CD4-positive, CD25-positive, alpha-beta regulatory T cell (primary cell): ENCODE measurements around the gene OBI1. TPM values are rescaled to one million over a fixed set of nuclear protein-coding genes. Genes with fewer than 3 reads are reported as not detected.

Source experiments
- ATAC-seq, 2 donors: fragments of 150-1000 bp; cut with Tn5 transposase; one replicate each; pipeline ENCODE4 v1.10.0; 2021; ENCODE audit warnings: low read depth in 2 of 2, moderate number of reproducible peaks in 2 of 2, moderate library complexity in 1 of 2
- DNase-seq, 3 donors: peaks; one replicate each; pipeline versions ENCODE4 v3.0.0 to v3.0.0-alpha.2; 2012 to 2022; ENCODE audit warnings: mixed read lengths in 1 of 3
- H3K27ac ChIP-seq: one replicate; pipeline ENCODE4 v1.7.0; 2013; ENCODE audit warnings: mild to moderate bottlenecking, low read length; ENCODE audit not compliant: insufficient read depth, poor library complexity, severe bottlenecking
- H3K27me3 ChIP-seq: one replicate; pipeline ENCODE4 v1.7.0; 2013; ENCODE audit warnings: low read length; ENCODE audit not compliant: control insufficient read depth, insufficient read depth
- H3K36me3 ChIP-seq: one replicate; pipeline ENCODE4 v1.7.0; 2013; ENCODE audit warnings: mild to moderate bottlenecking, low read length, moderate library complexity; ENCODE audit not compliant: control insufficient read depth, insufficient read depth
- H3K4me1 ChIP-seq: 2 replicates; pipeline ENCODE4 v1.7.0; 2013; ENCODE audit warnings: mild to moderate bottlenecking, low read length; ENCODE audit not compliant: insufficient read depth, control insufficient read depth, poor library complexity, severe bottlenecking
- H3K4me3 ChIP-seq: one replicate; pipeline ENCODE4 v1.7.0; 2013; ENCODE audit warnings: low read depth, mild to moderate bottlenecking, low read length, moderate library complexity
- H3K9me3 ChIP-seq, 2 experiments: 1 replicate in 1 of 2; 2 replicates in 1 of 2; pipeline ENCODE4 v1.7.0; 2013; ENCODE audit warnings: low read length in 2 of 2, mild to moderate bottlenecking in 1 of 2, moderate library complexity in 1 of 2; ENCODE audit not compliant: control insufficient read depth in 2 of 2
- H3K27ac Mint-ChIP-seq, 3 donors: one replicate each; pipeline ENCODE4 v1.8.0; 2020 to 2022; ENCODE audit warnings: mild to moderate bottlenecking in 3 of 3, mixed read lengths in 3 of 3, moderate library complexity in 2 of 3
- H3K27me3 Mint-ChIP-seq: one replicate; pipeline ENCODE4 v1.8.0; 2022; ENCODE audit warnings: mild to moderate bottlenecking, mixed read lengths
- H3K36me3 Mint-ChIP-seq: one replicate; pipeline ENCODE4 v1.8.0; 2020; ENCODE audit warnings: mixed read lengths
- H3K4me1 Mint-ChIP-seq, 4 donors: one replicate each; pipeline ENCODE4 v1.8.0; 2020 to 2022; ENCODE audit warnings: mixed read lengths in 4 of 4, mild to moderate bottlenecking in 1 of 4
- H3K4me3 Mint-ChIP-seq, 4 donors: one replicate each; pipeline ENCODE4 v1.8.0; 2020 to 2022; ENCODE audit warnings: mild to moderate bottlenecking in 4 of 4, mixed read lengths in 4 of 4, moderate library complexity in 3 of 4
- H3K9me3 Mint-ChIP-seq, 7 donors: one replicate each; pipeline ENCODE4 v1.8.0; 2020 to 2022; ENCODE audit warnings: mixed read lengths in 7 of 7, mild to moderate bottlenecking in 3 of 7, moderate library complexity in 2 of 7
- polyA plus RNA-seq, 4 donors: library from polyadenylated mRNA; unstranded; fragments of 300-500 nt; fragmentation: Illumina TruSeq; gene quantifications; one replicate each; pipeline ENCODE4 v1.2.3, GENCODE V29; 2021
- total RNA-seq: library from RNA; stranded (reverse); gene quantifications from one replicate; pipeline ENCODE4 v1.2.3, GENCODE V29; 2022

OBI1 gene, protein sequence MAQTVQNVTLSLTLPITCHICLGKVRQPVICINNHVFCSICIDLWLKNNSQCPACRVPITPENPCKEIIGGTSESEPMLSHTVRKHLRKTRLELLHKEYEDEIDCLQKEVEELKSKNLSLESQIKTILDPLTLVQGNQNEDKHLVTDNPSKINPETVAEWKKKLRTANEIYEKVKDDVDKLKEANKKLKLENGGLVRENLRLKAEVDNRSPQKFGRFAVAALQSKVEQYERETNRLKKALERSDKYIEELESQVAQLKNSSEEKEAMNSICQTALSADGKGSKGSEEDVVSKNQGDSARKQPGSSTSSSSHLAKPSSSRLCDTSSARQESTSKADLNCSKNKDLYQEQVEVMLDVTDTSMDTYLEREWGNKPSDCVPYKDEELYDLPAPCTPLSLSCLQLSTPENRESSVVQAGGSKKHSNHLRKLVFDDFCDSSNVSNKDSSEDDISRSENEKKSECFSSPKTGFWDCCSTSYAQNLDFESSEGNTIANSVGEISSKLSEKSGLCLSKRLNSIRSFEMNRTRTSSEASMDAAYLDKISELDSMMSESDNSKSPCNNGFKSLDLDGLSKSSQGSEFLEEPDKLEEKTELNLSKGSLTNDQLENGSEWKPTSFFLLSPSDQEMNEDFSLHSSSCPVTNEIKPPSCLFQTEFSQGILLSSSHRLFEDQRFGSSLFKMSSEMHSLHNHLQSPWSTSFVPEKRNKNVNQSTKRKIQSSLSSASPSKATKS
- total RNA-seq, result 5.4 TPM
- 10 to 100 TPM; 10.5 to 14.3 (median 11.5) TPM for polyA plus RNA-seq

DNA sequence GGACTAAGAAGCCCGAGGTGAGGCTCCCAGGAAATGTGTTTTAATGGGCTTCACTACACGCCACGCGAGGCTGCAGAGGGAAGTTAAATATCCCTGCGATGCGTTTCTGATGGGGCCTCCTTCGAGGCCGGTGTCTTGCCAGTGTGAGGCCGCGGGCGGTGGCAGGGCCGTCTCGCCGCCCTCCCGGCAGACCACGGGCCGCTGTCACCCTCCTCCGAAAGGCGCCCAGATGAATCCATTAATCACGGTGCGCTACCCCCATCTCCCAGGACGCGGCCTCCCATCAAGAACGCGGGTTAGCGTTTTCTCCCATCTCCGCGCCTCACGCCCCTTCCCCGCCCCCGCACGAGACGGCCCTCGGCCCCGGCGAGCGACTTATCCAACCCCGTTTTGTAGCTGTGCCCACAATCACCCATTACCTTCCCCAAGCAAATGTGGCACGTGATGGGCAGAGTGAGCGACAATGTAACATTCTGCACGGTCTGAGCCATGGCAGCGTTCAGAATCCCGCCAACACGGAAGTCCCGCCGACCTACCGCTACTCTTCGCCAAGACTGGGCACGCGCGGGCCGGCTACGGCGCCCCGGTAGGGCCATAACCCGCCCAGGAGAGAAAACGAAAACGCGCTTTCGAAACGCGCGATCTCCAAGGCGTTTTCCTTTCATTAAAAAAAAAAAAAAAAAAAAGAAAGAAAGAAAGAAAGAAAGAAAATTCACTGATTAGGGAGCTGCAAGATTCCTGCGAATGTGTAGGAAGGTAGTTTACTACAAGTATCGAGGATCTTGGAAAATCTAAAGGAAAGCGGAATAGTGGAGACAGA is at the start of gene OBI1:
TSS of gene OBI1 (minus strand) at position 526 of the 820 bp plus-strand sequence. CDS start at position 491, 35 bp downstream.
- H3K36me3 Mint-ChIP-seq, result peaks cover 7% of the 10 kb centered on the region
- DNase-seq (peak; percentile 85 to 93 (median 91)), ATAC-seq (peak; percentile 98)
- peaks cover 27 to 44% (median 34%) of the 10 kb centered on the region in 4 donors for H3K4me1 Mint-ChIP-seq
- H3K4me3 Mint-ChIP-seq, result peak within 1 kb of the TSS; percentile 97 to 99 (median 99)
- Histone ChIP-seq H3K4me1 (peaks cover 25% of the 10 kb centered on the region), H3K36me3 (no peaks in the 10 kb centered on the region), H3K9me3 (no peaks in the 10 kb centered on the region), H3K4me3 (peak within 1 kb of the TSS; percentile 95), H3K27ac (peak within 1 kb of the TSS; percentile 63), H3K27me3 (no peaks in the 10 kb centered on the region)
- no peaks in the 10 kb centered on the region for H3K9me3 Mint-ChIP-seq
- peak within 1 kb of the TSS; percentile 95 to 98 (median 98) for H3K27ac Mint-ChIP-seq
- peaks cover 17% of the 10 kb centered on the region for H3K27me3 Mint-ChIP-seq

DNA sequence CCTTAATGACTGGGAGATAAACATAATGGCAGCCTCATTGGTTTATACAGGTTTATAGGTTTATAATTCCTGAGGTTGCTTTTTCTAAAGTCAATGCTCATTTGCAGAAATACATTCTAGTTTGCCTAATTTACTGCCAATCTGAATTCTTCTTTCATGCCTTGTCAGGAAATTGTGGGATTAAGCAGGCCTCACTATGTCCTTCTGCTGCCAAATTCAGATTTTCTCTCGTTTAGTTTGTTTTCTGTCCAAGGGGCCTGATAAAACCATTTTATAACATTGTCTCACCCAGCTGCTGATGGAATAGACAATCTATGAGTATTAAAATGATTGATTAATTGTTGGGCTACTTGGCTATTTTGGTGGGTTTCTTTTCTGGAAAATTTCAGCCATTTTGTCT is 42.4 kb upstream of the OBI1 start:
- H3K36me3 ChIP-seq, result no peaks in the 10 kb centered on the region
- DNase-seq (no peak), ATAC-seq (no peak)
- Mint-ChIP-seq H3K27ac (no peak overlapping the region), H3K4me3 (no peak overlapping the region), H3K4me1 (no peaks in the 10 kb centered on the region), H3K36me3 (no peaks in the 10 kb centered on the region), H3K27me3 (peaks cover 12% of the 10 kb centered on the region), H3K9me3 (peaks cover 0 to 17% (median 2%) of the 10 kb centered on the region in 7 donors)
- H3K9me3 ChIP-seq, result no peaks in the 10 kb centered on the region
- H3K27me3 ChIP-seq, result peaks cover 1% of the 10 kb centered on the region
- no peaks in the 10 kb centered on the region for H3K4me1 ChIP-seq
- H3K27ac ChIP-seq, result no peak overlapping the region
- no peak overlapping the region for H3K4me3 ChIP-seq

DNA sequence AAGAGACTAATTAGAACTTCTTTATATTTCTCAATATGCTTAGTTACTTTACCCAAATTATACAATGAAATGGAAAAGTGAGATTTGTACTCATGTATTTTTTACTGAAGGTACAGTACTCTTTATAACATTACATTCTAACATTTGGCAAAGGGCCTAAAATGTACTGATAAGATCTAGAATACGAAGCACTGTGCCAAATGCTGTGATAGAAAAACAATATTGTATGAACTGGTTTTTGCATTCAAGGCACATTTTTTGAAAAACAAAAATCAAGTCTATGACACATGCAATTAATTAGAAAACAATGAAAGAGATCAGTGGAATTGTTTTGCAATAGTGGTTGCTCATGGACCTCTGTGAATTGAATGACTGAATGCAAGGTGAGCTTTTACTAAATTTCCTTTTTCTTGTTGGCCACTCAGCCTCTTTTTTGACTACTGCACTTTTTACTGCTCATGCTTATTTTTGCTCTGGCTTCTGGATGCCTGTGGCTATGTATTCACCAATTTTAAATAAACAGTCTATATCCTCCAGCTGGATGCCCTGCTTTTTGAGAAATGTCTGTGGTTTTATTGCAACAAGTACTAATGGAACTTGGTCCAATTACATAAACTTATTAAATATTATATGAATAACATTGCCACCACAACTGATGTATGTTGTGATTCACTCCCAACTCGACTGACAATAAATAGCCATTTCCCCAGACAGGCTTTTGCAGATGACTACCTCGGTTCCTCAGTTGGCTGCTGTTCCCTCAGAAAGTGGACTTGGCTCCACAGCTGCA is 41.4 kb upstream of the OBI1 start:
- H3K27me3 Mint-ChIP-seq, result peaks cover 8% of the 10 kb centered on the region
- DNase-seq (no peak), ATAC-seq (no peak)
- no peak overlapping the region for H3K27ac ChIP-seq
- H3K4me3 ChIP-seq, result no peak overlapping the region
- no peaks in the 10 kb centered on the region for H3K4me1 ChIP-seq
- peaks cover 0 to 13% (median 2%) of the 10 kb centered on the region in 7 donors for H3K9me3 Mint-ChIP-seq
- no peaks in the 10 kb centered on the region for H3K36me3 ChIP-seq
- no peaks in the 10 kb centered on the region for H3K9me3 ChIP-seq
- no peaks in the 10 kb centered on the region for H3K36me3 Mint-ChIP-seq
- H3K4me3 Mint-ChIP-seq, result no peak overlapping the region
- no peaks in the 10 kb centered on the region for H3K4me1 Mint-ChIP-seq
- H3K27me3 ChIP-seq, result peaks cover 1% of the 10 kb centered on the region
- H3K27ac Mint-ChIP-seq, result no peak overlapping the region

DNA sequence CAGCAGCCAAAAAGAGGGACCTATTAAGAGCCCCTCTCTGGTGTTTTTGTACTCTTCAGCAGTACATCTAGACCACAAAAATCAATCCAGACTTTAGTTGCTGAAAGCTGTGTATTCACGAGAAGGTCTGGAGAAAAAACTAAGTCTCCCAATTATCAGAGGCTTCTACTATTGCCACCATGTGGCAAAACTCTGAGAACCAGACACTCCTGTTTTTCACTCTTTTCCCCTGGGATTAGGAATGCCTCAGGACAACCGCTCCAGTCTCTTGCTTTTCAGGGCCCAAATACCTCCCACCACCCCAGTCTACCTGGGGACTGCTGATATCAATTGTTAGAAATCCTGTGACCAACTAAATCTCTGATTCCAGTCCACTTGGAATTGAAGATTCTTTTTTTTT is 30.1 kb upstream of the OBI1 start:
- Histone ChIP-seq H3K4me1 (no peaks in the 10 kb centered on the region), H3K36me3 (no peaks in the 10 kb centered on the region), H3K27me3 (peaks cover 2% of the 10 kb centered on the region), H3K9me3 (no peaks in the 10 kb centered on the region), H3K27ac (no peak overlapping the region), H3K4me3 (no peak overlapping the region)
- H3K36me3 Mint-ChIP-seq, result no peaks in the 10 kb centered on the region
- DNase-seq (no peak), ATAC-seq (no peak)
- peaks cover 0 to 2% (median 0%) of the 10 kb centered on the region in 7 donors for H3K9me3 Mint-ChIP-seq
- no peaks in the 10 kb centered on the region for H3K4me1 Mint-ChIP-seq
- H3K27ac Mint-ChIP-seq, result no peak overlapping the region
- H3K27me3 Mint-ChIP-seq, result peaks cover 5% of the 10 kb centered on the region
- H3K4me3 Mint-ChIP-seq, result no peak overlapping the region

DNA sequence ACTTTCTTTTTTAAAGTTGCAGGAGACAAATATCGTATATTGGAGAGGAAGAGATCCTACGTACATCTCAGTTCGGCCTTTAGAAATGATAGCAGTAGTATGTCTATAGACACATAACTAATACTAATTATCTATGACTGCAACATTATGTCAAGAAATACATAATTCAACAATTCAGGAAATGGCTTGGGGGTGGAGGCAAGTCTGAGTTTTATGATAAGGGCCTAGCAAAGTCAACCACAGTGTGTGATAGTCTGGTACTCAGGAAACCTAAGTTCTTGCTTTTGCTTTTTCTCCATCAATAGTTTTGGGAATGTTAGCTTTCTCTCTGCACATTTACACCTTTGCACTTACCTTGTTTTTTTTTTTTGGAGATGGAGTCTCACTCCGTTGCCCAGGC is 27.5 kb upstream of the OBI1 start:
- no peaks in the 10 kb centered on the region for H3K4me1 Mint-ChIP-seq
- no peak overlapping the region for H3K27ac Mint-ChIP-seq
- ATAC-seq, result no peak

DNA sequence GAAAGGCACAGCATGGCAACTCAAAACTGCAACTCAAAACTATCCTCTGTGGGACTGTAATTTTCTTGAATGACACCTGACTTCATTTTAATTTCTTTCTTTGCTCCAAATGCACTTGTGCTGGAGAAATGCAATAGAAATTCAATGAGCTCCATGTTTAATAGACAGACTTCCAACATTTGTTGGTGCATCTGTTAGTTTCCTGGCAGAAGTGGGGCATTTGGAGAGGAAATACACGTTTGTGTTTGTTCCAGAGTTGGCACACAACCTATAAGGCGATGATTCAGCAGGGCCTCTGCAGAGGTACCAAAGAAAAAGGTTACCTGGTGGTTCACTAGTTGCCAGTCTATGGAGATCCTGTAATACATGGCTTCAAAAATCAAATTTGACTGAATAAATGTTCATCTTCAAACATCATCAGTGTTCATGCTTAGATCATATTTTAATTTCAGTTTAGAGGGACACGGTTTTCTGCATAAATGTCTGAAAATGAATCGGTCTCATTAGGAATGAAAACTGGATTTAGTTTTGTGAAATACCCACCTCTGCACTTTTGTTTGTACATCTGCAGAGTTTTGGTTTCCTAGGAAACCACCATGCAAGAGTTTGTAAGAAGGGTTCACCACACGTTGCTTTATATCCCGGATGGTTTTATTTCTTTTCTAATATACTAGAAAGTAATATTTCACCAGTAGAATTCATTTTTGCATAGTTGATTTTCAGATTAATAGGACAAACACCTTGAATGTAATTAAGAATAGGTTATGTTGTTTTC is 21.8 kb upstream of the OBI1 start:
- Mint-ChIP-seq H3K4me3 (no peak overlapping the region), H3K27ac (no peak overlapping the region), H3K27me3 (peaks cover 26% of the 10 kb centered on the region), H3K36me3 (no peaks in the 10 kb centered on the region), H3K4me1 (no peaks in the 10 kb centered on the region), H3K9me3 (peaks cover 0 to 7% (median 0%) of the 10 kb centered on the region in 7 donors)
- Histone ChIP-seq H3K4me1 (no peaks in the 10 kb centered on the region), H3K27ac (no peak overlapping the region), H3K4me3 (no peak overlapping the region), H3K9me3 (no peaks in the 10 kb centered on the region), H3K36me3 (no peaks in the 10 kb centered on the region), H3K27me3 (no peaks in the 10 kb centered on the region)
- DNase-seq, result no peak
- ATAC-seq, result no peak

More for the DNA sequence above, 27.5 kb upstream of the OBI1 start:
- Mint-ChIP-seq H3K4me3 (no peak overlapping the region), H3K9me3 (peaks cover 0 to 4% (median 0%) of the 10 kb centered on the region in 7 donors), H3K27me3 (peaks cover 18% of the 10 kb centered on the region), H3K36me3 (no peaks in the 10 kb centered on the region)
- Histone ChIP-seq H3K27me3 (peaks cover 2% of the 10 kb centered on the region), H3K4me3 (no peak overlapping the region), H3K36me3 (no peaks in the 10 kb centered on the region), H3K4me1 (no peaks in the 10 kb centered on the region), H3K27ac (no peak overlapping the region), H3K9me3 (no peaks in the 10 kb centered on the region)
- DNase-seq, result no peak
